Stomach (tissue), 4 donors: ENCODE data around the gene JAK2.

Experiments
- CTCF ChIP-seq, 7 experiments: fragments of 450-650 bp in 4 of 7; fragments of 200-600 bp in 3 of 7; sonication (generic) in 3 of 7; IDR thresholded peaks; one replicate each; pipeline ENCODE4 v1.5.1; 2016 to 2019; ENCODE audit warnings: antibody characterized with exemption in 7 of 7, control low read depth in 2 of 7, mild to moderate bottlenecking in 1 of 7
- POLR2A ChIP-seq, 4 donors: fragments of 450-650 bp; IDR thresholded peaks; one replicate each; pipeline ENCODE4 v1.6.1; 2016; ENCODE audit warnings: antibody characterized with exemption in 4 of 4, control low read depth in 2 of 4, mild to moderate bottlenecking in 1 of 4, moderate library complexity in 1 of 4

- TF ChIP-seq CTCF (IDR thresholded peaks at IDR 0.05) (no peak), POLR2A (IDR thresholded peaks at IDR 0.05) (no peak)
Measured at GRCh38 chr9:4938496-4938895, 46.6 kb upstream of the JAK2 start.
